ENCODE data around the gene BPNT1. TPM values are rescaled to one million over a fixed set of nuclear protein-coding genes. Genes with fewer than 3 reads are reported as not detected.

BPNT1 gene
- total RNA-seq, 2 experiments from 2014 or later: 43.0 to 98.5 TPM

DNA sequence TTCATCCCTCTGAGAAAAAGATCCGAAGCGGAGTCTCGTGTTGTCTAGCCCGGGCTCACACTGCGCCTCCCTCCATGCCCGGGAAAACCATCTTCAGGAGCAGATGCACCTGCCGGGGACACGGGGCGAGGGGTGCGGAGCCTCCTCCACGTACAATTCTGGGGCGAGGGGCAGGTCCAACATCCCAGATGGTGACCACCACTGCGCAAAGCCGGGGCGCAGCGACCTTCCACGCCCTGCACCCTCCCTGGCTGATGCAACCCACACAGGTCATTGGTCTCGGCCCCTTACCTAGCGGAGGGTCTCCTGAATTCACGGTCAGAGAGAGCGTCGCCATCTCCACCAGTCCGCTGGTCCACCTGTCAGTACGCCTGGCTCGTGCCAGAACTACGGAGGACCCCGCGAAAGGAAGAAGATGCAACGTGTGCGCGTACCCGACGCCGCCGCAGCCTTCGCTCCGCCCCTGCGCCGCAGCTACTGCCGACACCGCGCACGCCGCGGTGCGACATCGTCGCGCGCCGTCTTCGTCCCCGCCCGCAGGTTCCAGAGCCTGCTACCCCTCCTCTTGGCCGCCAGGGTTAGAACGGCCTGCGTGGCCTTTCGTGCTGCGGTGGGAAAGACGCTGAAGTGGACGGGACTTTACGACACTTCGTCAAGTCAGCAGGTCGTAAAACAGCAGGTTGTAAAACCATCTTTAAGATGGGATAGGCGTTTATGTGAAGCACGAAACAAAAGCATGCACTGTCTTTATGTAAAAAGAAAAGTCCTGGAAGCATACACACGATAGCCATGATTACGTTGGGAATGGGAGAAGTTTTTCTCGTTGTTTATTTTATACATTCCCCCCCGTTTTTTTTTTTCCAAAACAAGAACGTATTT is 43.3 kb downstream of the BPNT1 start, which contains the start of gene EPRS1:
Gene EPRS1, minus strand, starts transcription at position 454 of the 879 bp plus-strand sequence. Its CDS starts 117 bp downstream, at position 337.
- H3K9me3 ChIP-seq (ENCODE audit: low read length): no peaks in the 10 kb centered on the region
- ChIA-PET CTCF (ENCODE audit: unreplicated experiment) (no interaction called here), POLR2A (interaction anchor here (0.7 kb wide), 1 partner anchor 80 kb away, joined by 4 read pairs; no protein-coding TSS in a partner anchor)
- H3K4me2 ChIP-seq (ENCODE audit: low read length): peak within 1 kb of the TSS; percentile 80
- TSS peak; percentile 55 for BruUV-seq (replicated peaks)
- intact Hi-C loops (cut with micrococcal nuclease; ENCODE audit: unreplicated experiment): loop anchor here (1.0 kb wide), 1 partner anchor 40 kb away; no protein-coding TSS in a partner anchor
- peak within 1 kb of the TSS; percentile 81; the same call in 1 of the 2 replicates for H2AFZ ChIP-seq (ENCODE audit: low read length)
- no peaks in the 10 kb centered on the region for H3K9me2 ChIP-seq (ENCODE audit: insufficient read depth, low read length)
- peak within 1 kb of the TSS; percentile 74 for H3K27ac ChIP-seq (ENCODE audit: low read depth, low read length, poor library complexity, severe bottlenecking)
- peaks cover 29% of the 10 kb centered on the region for H3K36me3 ChIP-seq (ENCODE audit: insufficient read depth, low read length)
- no peak for TF ChIP-seq EZH2phosphoT487 (IDR thresholded peaks at IDR 0.05; ENCODE audit: borderline replicate concordance, low read depth, low read length)
- TF ChIP-seq, protein P1, sequence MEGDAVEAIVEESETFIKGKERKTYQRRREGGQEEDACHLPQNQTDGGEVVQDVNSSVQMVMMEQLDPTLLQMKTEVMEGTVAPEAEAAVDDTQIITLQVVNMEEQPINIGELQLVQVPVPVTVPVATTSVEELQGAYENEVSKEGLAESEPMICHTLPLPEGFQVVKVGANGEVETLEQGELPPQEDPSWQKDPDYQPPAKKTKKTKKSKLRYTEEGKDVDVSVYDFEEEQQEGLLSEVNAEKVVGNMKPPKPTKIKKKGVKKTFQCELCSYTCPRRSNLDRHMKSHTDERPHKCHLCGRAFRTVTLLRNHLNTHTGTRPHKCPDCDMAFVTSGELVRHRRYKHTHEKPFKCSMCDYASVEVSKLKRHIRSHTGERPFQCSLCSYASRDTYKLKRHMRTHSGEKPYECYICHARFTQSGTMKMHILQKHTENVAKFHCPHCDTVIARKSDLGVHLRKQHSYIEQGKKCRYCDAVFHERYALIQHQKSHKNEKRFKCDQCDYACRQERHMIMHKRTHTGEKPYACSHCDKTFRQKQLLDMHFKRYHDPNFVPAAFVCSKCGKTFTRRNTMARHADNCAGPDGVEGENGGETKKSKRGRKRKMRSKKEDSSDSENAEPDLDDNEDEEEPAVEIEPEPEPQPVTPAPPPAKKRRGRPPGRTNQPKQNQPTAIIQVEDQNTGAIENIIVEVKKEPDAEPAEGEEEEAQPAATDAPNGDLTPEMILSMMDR (conservative IDR thresholded peaks at IDR 0.05; ENCODE audit: low read length): peak; percentile 54
- peak; percentile 98 for DNase-seq (ENCODE audit: low spot score)
- H3K4me1 ChIP-seq (ENCODE audit: insufficient read depth, low read length, poor library complexity, severe bottlenecking): peaks cover 25% of the 10 kb centered on the region
- H3K4me3 ChIP-seq (ENCODE audit: low read depth, low read length, poor library complexity, severe bottlenecking): peak within 1 kb of the TSS; percentile 89
- peaks cover 12% of the 10 kb centered on the region; the same call in 1 of the 2 replicates for H4K20me1 ChIP-seq (ENCODE audit: insufficient read depth, low read length)
- H3K79me2 ChIP-seq (ENCODE audit: insufficient read depth, low read depth, low read length): peaks cover 49% of the 10 kb centered on the region

DNA sequence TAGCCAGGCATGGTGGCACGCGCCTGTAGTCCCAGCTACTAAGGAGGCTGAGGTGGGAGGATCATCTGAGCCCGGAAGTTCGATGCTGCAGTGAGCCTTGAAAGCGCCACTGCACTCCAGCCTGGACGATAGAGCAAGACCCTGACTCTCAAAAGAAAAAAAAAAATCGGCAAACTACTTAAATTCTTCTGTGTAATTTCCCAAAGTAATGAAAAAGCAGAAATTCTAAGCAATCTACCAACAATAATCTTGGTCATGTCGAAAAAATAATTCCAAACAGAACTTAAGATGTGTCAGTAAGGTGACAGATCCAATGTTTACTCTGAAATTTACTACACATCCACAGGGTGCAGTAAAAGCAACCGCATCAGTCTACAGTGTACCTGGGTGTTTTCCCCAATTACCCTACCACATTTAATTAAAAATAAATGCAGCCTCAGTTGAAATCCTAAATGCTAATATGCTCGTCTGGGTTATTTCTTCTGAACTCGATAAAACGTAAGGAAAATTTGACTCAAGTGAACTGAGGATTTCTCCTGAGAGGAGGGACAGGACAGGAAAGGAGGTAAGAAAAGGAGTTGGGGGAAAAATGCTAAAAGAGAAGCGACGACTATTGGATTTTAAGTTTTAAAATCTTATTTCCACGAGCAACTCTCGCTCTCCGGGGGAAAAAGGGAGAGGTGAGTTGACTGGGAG is 44.1 kb downstream of the BPNT1 start:
- Histone ChIP-seq H3K4me1 (ENCODE audit: insufficient read depth, low read length, poor library complexity, severe bottlenecking) (peaks cover 25% of the 10 kb centered on the region), H4K20me1 (ENCODE audit: insufficient read depth, low read length) (peaks cover 12% of the 10 kb centered on the region; the same call in 1 of the 2 replicates), H3K4me3 (ENCODE audit: low read depth, low read length, poor library complexity, severe bottlenecking) (peak overlapping the region; percentile 89), H3K36me3 (ENCODE audit: insufficient read depth, low read length) (peaks cover 37% of the 10 kb centered on the region), H3K9me3 (ENCODE audit: low read length) (no peaks in the 10 kb centered on the region), H3K9me2 (ENCODE audit: insufficient read depth, low read length) (no peaks in the 10 kb centered on the region), H2AFZ (ENCODE audit: low read length) (peak overlapping the region; percentile 60; the same call in 1 of the 2 replicates), H3K79me2 (ENCODE audit: insufficient read depth, low read depth, low read length) (peaks cover 56% of the 10 kb centered on the region), H3K27ac (ENCODE audit: low read depth, low read length, poor library complexity, severe bottlenecking) (peak overlapping the region; percentile 72), H3K4me2 (ENCODE audit: low read length) (peak overlapping the region; percentile 72)
- ChIA-PET CTCF (ENCODE audit: unreplicated experiment) (no interaction called here), POLR2A (interaction anchor here (1.0 kb wide), 1 partner anchor 22 kb away, joined by 5 read pairs; no protein-coding TSS in a partner anchor)
- intact Hi-C loops (cut with micrococcal nuclease; ENCODE audit: unreplicated experiment): loop anchor here (1.0 kb wide), 1 partner anchor 41 kb away; no protein-coding TSS in a partner anchor
- no TSS peak for BruUV-seq (replicated peaks)
- no peak for TF ChIP-seq EZH2phosphoT487 (IDR thresholded peaks at IDR 0.05; ENCODE audit: borderline replicate concordance, low read depth, low read length)
- TF ChIP-seq, protein P1 (conservative IDR thresholded peaks at IDR 0.05; ENCODE audit: low read length): no peak; the same call in 1 of the 2 replicates
- DNase-seq (ENCODE audit: low spot score): peak; percentile 57

Measured in OCI-LY7 (cell line).